ENCODE results near the gene SHOC1.

DNA sequence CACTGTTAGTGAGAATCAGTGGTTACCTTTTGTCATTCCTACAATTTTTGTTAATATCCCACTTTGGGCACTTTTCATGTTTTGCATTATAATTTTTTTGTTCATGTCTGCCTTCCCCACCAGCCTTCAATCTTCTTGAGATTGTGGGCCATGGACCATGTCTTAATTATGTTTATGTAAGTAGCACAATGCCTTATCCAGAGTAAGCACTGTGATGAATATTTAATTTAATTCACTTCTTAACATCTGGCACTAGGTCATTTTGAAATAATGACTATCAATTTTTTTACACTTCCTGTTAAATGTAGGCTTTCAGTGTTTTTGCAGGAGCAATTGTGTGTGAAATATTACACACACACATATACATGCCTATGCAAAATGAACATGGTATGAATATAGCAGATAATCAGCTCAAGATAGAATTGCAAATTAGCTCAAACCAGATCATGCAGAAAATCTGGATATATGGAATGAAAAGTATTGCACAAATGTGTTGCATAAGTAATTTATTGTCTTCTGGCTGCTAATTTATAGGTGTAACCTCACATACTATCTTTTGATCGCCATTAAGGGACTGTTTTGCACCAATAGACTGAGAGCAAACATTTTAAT, 5.3 kb upstream of the SHOC1 start:
- TF ChIP-seq EP300 (IDR thresholded peaks at IDR 0.05; ENCODE audit: borderline replicate concordance) (no peak), CREB1 (IDR thresholded peaks at IDR 0.05; ENCODE audit: low read depth) (no peak), CEBPB (IDR thresholded peaks at IDR 0.05) (no peak)
- TF ChIP-seq, protein P1, sequence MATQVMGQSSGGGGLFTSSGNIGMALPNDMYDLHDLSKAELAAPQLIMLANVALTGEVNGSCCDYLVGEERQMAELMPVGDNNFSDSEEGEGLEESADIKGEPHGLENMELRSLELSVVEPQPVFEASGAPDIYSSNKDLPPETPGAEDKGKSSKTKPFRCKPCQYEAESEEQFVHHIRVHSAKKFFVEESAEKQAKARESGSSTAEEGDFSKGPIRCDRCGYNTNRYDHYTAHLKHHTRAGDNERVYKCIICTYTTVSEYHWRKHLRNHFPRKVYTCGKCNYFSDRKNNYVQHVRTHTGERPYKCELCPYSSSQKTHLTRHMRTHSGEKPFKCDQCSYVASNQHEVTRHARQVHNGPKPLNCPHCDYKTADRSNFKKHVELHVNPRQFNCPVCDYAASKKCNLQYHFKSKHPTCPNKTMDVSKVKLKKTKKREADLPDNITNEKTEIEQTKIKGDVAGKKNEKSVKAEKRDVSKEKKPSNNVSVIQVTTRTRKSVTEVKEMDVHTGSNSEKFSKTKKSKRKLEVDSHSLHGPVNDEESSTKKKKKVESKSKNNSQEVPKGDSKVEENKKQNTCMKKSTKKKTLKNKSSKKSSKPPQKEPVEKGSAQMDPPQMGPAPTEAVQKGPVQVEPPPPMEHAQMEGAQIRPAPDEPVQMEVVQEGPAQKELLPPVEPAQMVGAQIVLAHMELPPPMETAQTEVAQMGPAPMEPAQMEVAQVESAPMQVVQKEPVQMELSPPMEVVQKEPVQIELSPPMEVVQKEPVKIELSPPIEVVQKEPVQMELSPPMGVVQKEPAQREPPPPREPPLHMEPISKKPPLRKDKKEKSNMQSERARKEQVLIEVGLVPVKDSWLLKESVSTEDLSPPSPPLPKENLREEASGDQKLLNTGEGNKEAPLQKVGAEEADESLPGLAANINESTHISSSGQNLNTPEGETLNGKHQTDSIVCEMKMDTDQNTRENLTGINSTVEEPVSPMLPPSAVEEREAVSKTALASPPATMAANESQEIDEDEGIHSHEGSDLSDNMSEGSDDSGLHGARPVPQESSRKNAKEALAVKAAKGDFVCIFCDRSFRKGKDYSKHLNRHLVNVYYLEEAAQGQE (IDR thresholded peaks at IDR 0.05; ENCODE audit: low read depth): no peak

Measured in Ishikawa (cell line).